ENCODE measurements around the gene C19orf25. TPM values are rescaled to one million over a fixed set of nuclear protein-coding genes. Genes with fewer than 3 reads are reported as not detected.
A peak's percentile ranks its signal among the peaks of the same experiment; 100 is the strongest.

The C19orf25 gene
- total and polyA plus RNA-seq, 9 of the 15 experiments (the other 6 are each of a cell fraction or from before 2014, with no cell fraction given), result 0.79 to 96.0 (median 36.1) TPM

GRCh38 chr19:1445185-1445931 is 33.7 kb downstream of the C19orf25 start (continued):
- TF ChIP-seq ZNF639 (CRISPR knock-in tag; conservative IDR thresholded peaks at IDR 0.05 in 1 of 2, IDR thresholded peaks at IDR 0.05 in 1 of 2) (no peak), POLR2G (IDR thresholded peaks at IDR 0.05; ENCODE audit: low read depth, low read length) (peak; percentile 35), ATF1 (CRISPR knock-in tag; IDR thresholded peaks at IDR 0.05) (no peak), ATF1 (tag; IDR thresholded peaks at IDR 0.05) (peak; percentile 69), BRF2 (IDR thresholded peaks at IDR 0.05; ENCODE audit: borderline replicate concordance, insufficient read depth, insufficient read length) (no peak), RCOR1 (IDR thresholded peaks at IDR 0.05; ENCODE audit: borderline replicate concordance in 1 of 2, low read depth in 2 of 2, low read length in 2 of 2) (peak in 1 of 2 experiments; percentile 74; a peak in 2 of 4 replicates), ELF1 (tag; IDR thresholded peaks at IDR 0.05) (no peak), SAP30 (IDR thresholded peaks at IDR 0.05; ENCODE audit: borderline replicate concordance, insufficient read depth, low read depth, low read length, poor library complexity, severe bottlenecking) (no peak), MGA (IDR thresholded peaks at IDR 0.05) (no peak), SMC3 (conservative IDR thresholded peaks at IDR 0.05; ENCODE audit: insufficient read depth, low read depth, low read length) (peak; percentile 45; the same call in 1 of the 2 replicates)
- TF ChIP-seq, protein P1, sequence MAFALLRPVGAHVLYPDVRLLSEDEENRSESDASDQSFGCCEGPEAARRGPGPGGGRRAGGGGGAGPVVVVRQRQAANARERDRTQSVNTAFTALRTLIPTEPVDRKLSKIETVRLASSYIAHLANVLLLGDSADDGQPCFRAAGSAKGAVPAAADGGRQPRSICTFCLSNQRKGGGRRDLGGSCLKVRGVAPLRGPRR (CRISPR knock-in tag; IDR thresholded peaks at IDR 0.05), result no peak

Data from K562 (cell line).